Body of pancreas (tissue), 4 donors: ENCODE data around the gene SALL3.

ENCODE experiments used
- POLR2A ChIP-seq, 3 donors: fragments of 450-650 bp; IDR thresholded peaks; one replicate each; pipeline ENCODE4 v1.6.1; 2016; ENCODE audit warnings: antibody characterized with exemption in 3 of 3, mild to moderate bottlenecking in 2 of 3
- TF ChIP-seq, protein P1 (sequence below), 7 experiments: fragments of 450-650 bp in 4 of 7; fragments of 200-600 bp in 3 of 7; sonication (generic) in 3 of 7; IDR thresholded peaks; one replicate each; pipeline ENCODE4 v1.5.1; 2016 to 2019; ENCODE audit warnings: antibody characterized with exemption in 7 of 7

DNA sequence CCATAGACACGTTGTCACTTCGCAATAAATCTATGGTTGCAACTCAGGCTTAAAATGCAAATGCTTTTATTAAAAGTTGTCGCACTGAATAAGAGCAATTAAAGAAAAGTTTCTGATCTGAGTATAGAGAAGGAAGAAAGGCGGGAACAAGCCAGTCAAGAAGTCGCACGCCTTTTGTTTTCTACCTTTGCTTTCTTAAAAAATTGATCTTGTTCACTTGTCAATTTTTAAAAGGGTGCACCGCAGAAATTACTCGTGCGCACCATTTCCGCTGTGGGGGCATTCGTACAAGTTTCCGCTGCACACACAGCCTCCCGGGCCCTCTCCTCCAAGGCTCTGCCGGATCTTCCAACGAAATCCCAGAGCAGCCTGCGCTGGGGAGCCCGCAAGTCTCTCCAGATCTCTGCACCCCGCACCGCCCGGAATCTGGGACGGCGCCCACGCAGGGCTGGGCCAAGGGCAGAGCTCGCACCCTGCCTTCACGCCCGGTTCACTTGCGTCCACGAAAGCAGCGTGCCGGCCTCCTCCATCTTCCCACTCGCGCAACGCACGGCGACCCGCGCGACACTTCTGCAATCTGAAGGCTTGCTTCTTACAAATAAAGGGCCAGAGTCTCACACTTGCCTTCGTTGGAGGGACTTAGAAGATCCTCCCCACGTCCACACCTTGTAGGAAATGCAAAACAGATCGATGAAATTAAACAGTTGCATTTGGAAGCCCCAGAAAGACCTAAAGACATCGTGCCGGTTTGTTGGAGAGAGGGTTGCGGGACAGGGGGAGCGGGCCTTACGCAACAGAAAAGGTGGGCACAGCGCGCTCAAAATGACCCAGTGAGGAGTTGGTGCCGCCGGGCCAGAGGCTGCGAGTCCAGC is 2.6 kb upstream of the SALL3 start:
- TF ChIP-seq, protein P1, sequence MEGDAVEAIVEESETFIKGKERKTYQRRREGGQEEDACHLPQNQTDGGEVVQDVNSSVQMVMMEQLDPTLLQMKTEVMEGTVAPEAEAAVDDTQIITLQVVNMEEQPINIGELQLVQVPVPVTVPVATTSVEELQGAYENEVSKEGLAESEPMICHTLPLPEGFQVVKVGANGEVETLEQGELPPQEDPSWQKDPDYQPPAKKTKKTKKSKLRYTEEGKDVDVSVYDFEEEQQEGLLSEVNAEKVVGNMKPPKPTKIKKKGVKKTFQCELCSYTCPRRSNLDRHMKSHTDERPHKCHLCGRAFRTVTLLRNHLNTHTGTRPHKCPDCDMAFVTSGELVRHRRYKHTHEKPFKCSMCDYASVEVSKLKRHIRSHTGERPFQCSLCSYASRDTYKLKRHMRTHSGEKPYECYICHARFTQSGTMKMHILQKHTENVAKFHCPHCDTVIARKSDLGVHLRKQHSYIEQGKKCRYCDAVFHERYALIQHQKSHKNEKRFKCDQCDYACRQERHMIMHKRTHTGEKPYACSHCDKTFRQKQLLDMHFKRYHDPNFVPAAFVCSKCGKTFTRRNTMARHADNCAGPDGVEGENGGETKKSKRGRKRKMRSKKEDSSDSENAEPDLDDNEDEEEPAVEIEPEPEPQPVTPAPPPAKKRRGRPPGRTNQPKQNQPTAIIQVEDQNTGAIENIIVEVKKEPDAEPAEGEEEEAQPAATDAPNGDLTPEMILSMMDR (IDR thresholded peaks at IDR 0.05): no peak
- no peak for TF ChIP-seq POLR2A (IDR thresholded peaks at IDR 0.05)
